NCI-H2107 treated with DMSO at 0.1 percent for 48 hours (cell line): ENCODE results near the gene NAALADL2.
"Not testable (repeated sequence)": the region's sequence is repeated elsewhere in the genome, so short reads cannot be mapped to it uniquely, and the experiment has no call there.

Experiments used
- DNase-seq: peaks from one replicate; lab custom pipeline; 2025; ENCODE audit not compliant: unreplicated experiment; lab: John Stamatoyannopoulos, UW

NAALADL2 gene

GRCh38 chr3:175460849-175461399, 601.8 kb downstream of the NAALADL2 start:
- DNase-seq = not testable (repeated sequence)

- no peak for DNase-seq
Measured at GRCh38 chr3:175464362-175464761, 605.2 kb downstream of the NAALADL2 start.

GRCh38 chr3:175469124-175469523, 610.0 kb downstream of the NAALADL2 start:
- DNase-seq = no peak

- no peak for DNase-seq
Measured at GRCh38 chr3:175475765-175476164, 616.6 kb downstream of the NAALADL2 start.

GRCh38 chr3:175476489-175476888, 617.4 kb downstream of the NAALADL2 start:
- no peak for DNase-seq

- DNase-seq = no peak
Measured at GRCh38 chr3:175477651-175478224, 618.6 kb downstream of the NAALADL2 start.

GRCh38 chr3:175478301-175478700, 619.2 kb downstream of the NAALADL2 start:
- DNase-seq = no peak

- no peak for DNase-seq
Measured at GRCh38 chr3:175479175-175479574, 620.0 kb downstream of the NAALADL2 start.

- DNase-seq = no peak
Measured at GRCh38 chr3:175479800-175480199, 620.7 kb downstream of the NAALADL2 start.

- no peak for DNase-seq
Measured at GRCh38 chr3:175484666-175485065, 625.5 kb downstream of the NAALADL2 start.

GRCh38 chr3:175485436-175485835, 626.3 kb downstream of the NAALADL2 start:
- DNase-seq = no peak

- DNase-seq = no peak
Measured at GRCh38 chr3:175486255-175486654, 627.1 kb downstream of the NAALADL2 start.

- no peak for DNase-seq
Measured at GRCh38 chr3:175489406-175489805, 630.3 kb downstream of the NAALADL2 start.

GRCh38 chr3:175493301-175493700, 634.2 kb downstream of the NAALADL2 start:
- no peak for DNase-seq

GRCh38 chr3:175495331-175495730, 636.2 kb downstream of the NAALADL2 start:
- no peak for DNase-seq

GRCh38 chr3:175502155-175502554, 643.0 kb downstream of the NAALADL2 start:
- no peak for DNase-seq

- no peak for DNase-seq
Measured at GRCh38 chr3:175511219-175511785, 652.2 kb downstream of the NAALADL2 start.

GRCh38 chr3:175512700-175513099, 653.6 kb downstream of the NAALADL2 start:
- DNase-seq = no peak

- no peak for DNase-seq
Measured at GRCh38 chr3:175518459-175518858, 659.3 kb downstream of the NAALADL2 start.

GRCh38 chr3:175521406-175521805, 662.3 kb downstream of the NAALADL2 start:
- no peak for DNase-seq

GRCh38 chr3:175526191-175526590, 667.1 kb downstream of the NAALADL2 start:
- DNase-seq = no peak

GRCh38 chr3:175526609-175527280, 667.6 kb downstream of the NAALADL2 start:
- no peak for DNase-seq
